ENCODE results near the gene MPDU1. TPM values are rescaled to one million over a fixed set of nuclear protein-coding genes. Genes with fewer than 3 reads are reported as not detected.

Gene MPDU1
- total and polyA plus RNA-seq, 10 of the 15 experiments (the other 5 are each of a cell fraction or from before 2014, with no cell fraction given), result 3.6 to 138 (median 78.9) TPM

DNA sequence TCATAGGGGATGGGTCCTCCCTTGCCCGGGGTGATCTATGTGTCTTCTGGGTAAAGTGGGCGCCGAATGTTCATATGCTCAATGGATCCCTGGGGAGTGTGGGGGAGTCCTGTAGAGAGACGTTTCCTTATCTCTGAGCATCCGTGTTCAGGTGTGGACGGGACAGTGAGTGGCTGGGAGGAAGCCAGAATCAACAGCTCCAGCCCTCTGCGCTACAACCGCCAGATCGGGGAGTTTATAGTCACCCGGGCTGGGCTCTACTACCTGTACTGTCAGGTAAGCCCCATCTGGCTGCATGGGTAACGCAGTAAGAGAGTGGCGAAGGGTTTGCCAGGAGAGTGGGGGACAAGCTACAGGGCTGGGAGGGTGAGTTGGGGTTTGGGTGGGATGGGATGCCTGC is 27.0 kb upstream of the MPDU1 start:
- in situ Hi-C loops (cut with MboI) (loop anchor here (25.0 kb wide), 1 partner anchor 519 kb away; the partner anchor contains the start of genes SLC16A11 and SLC16A13), intact Hi-C loops (cut with micrococcal nuclease; ENCODE audit: unreplicated experiment) (no loop called here)
- no peak overlapping the region for H2AFZ ChIP-seq (ENCODE audit: control insufficient read depth, low read depth, low read length)
- BruUV-seq (replicated peaks), result no TSS peak
- no peak overlapping the region for H3K4me3 ChIP-seq
- ChIA-PET RAD21 (ENCODE audit: unreplicated experiment) (interaction anchor here (4.9 kb wide), 1 partner anchor 201 kb away, joined by 31 read pairs; the partner anchor contains the start of gene TMEM95), POLR2A (interaction anchor here (0.6 to 2.7 kb wide), 2 partner anchors 12 to 28 kb away, joined by 5 to 7 read pairs; partner anchors contain the start of gene MPDU1), SMC1A (ENCODE audit: uncharacterized antibody, unreplicated experiment) (interaction anchor here (1.6 to 4.9 kb wide), 3 partner anchors 41 to 121 kb away, joined by 3 to 35 read pairs (median 17); partner anchors contain the start of gene TMEM102), CTCF (interaction anchor here (4.2 to 6.2 kb wide), 3 partner anchors 31 to 201 kb away, joined by 17 to 192 read pairs (median 145); partner anchors contain the start of gene TMEM95)
- no peak for ATAC-seq
- no peak for DNase-seq (ENCODE audit: low read depth, low spot score)
- peaks cover 3% of the 10 kb centered on the region for H3K79me2 ChIP-seq (ENCODE audit: control insufficient read depth, insufficient read depth, low read length)
- H3K27ac ChIP-seq (ENCODE audit: control insufficient read depth, insufficient read depth), result no peak overlapping the region
- TF ChIP-seq HDAC2 (IDR thresholded peaks at IDR 0.05), result no peak
- no peaks in the 10 kb centered on the region for H3K27me3 ChIP-seq (replicated peaks in 1 of 2; ENCODE audit: control insufficient read depth in 2 of 2, insufficient read depth in 2 of 2, low read length in 1 of 2)
- no peak for FAIRE-seq
- H3K36me3 ChIP-seq (ENCODE audit: control insufficient read depth in 2 of 2, insufficient read depth in 2 of 2, low read length in 1 of 2), result no peaks in the 10 kb centered on the region
- WGBS (ENCODE audit: insufficient coverage, insufficient replicate concordance, low lambda C conversion rate, missing lambda C conversion rate), result 86% methylated on average over 12 of the region's 12 CpGs
- H3K4me1 ChIP-seq (ENCODE audit: control insufficient read depth, insufficient read depth, low read length), result peaks cover 51% of the 10 kb centered on the region
- no peak overlapping the region for H3K9ac ChIP-seq (ENCODE audit: control insufficient read depth, insufficient read depth, low read length)
- H4K20me1 ChIP-seq (ENCODE audit: control insufficient read depth, insufficient read depth), result no peaks in the 10 kb centered on the region
- no peaks in the 10 kb centered on the region for H3K9me3 ChIP-seq (replicated peaks; ENCODE audit: control insufficient read depth, insufficient read depth, low read length)
- H3K4me2 ChIP-seq (ENCODE audit: control insufficient read depth, insufficient read depth), result no peak overlapping the region

DNA sequence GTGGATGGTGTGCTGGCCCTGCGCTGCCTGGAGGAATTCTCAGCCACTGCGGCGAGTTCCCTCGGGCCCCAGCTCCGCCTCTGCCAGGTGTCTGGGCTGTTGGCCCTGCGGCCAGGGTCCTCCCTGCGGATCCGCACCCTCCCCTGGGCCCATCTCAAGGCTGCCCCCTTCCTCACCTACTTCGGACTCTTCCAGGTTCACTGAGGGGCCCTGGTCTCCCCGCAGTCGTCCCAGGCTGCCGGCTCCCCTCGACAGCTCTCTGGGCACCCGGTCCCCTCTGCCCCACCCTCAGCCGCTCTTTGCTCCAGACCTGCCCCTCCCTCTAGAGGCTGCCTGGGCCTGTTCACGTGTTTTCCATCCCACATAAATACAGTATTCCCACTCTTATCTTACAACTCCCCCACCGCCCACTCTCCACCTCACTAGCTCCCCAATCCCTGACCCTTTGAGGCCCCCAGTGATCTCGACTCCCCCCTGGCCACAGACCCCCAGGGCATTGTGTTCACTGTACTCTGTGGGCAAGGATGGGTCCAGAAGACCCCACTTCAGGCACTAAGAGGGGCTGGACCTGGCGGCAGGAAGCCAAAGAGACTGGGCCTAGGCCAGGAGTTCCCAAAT is 26.4 kb upstream of the MPDU1 start:
- ATAC-seq (no peak), DNase-seq (ENCODE audit: low read depth, low spot score) (no peak), FAIRE-seq (no peak)
- no peaks in the 10 kb centered on the region for H3K9me3 ChIP-seq (replicated peaks; ENCODE audit: control insufficient read depth, insufficient read depth, low read length)
- in situ Hi-C loops (cut with MboI), result loop anchor here (25.0 kb wide), 1 partner anchor 520 kb away; the partner anchor contains the start of genes SLC16A11 and SLC16A13
- H3K4me3 ChIP-seq, result no peak overlapping the region
- H3K4me1 ChIP-seq (ENCODE audit: control insufficient read depth, insufficient read depth, low read length), result peaks cover 49% of the 10 kb centered on the region
- SMC1A ChIA-PET (ENCODE audit: uncharacterized antibody, unreplicated experiment), result interaction anchor here (0.7 to 4.9 kb wide), 11 partner anchors 16 to 121 kb away, joined by 3 to 35 read pairs (median 4); partner anchors contain the start of genes CD68 and TMEM102
- 66% methylated on average over 18 of the region's 19 CpGs for WGBS (ENCODE audit: insufficient coverage, insufficient replicate concordance, low lambda C conversion rate, missing lambda C conversion rate)
- no peaks in the 10 kb centered on the region for H4K20me1 ChIP-seq (ENCODE audit: control insufficient read depth, insufficient read depth)
- peak overlapping the region; percentile 92; the same call in 1 of the 2 replicates for H3K4me2 ChIP-seq (ENCODE audit: control insufficient read depth, insufficient read depth)
- CTCF ChIA-PET, result interaction anchor here (0.8 to 6.2 kb wide), 5 partner anchors 11 to 201 kb away, joined by 3 to 192 read pairs (median 17); partner anchors contain the start of gene TMEM95
- no peak overlapping the region; the same call in 1 of the 2 replicates for H2AFZ ChIP-seq (ENCODE audit: control insufficient read depth, low read depth, low read length)
- POLR2A ChIA-PET, result interaction anchor here (0.5 to 4.2 kb wide), 5 partner anchors 27 to 317 kb away, joined by 3 to 36 read pairs (median 7); partner anchors contain the start of genes ACAP1, MPDU1, TP53 and WRAP53
- no peaks in the 10 kb centered on the region for H3K27me3 ChIP-seq (replicated peaks in 1 of 2; ENCODE audit: control insufficient read depth in 2 of 2, insufficient read depth in 2 of 2, low read length in 1 of 2)
- BruUV-seq (replicated peaks), result no TSS peak
- peak overlapping the region; percentile 84; the same call in 1 of the 2 replicates for H3K27ac ChIP-seq (ENCODE audit: control insufficient read depth, insufficient read depth)
- RAD21 ChIA-PET (ENCODE audit: unreplicated experiment), result interaction anchor here (1.1 to 4.9 kb wide), 4 partner anchors 10 to 202 kb away, joined by 3 to 84 read pairs (median 18); partner anchors contain the start of gene TMEM95
- H3K9ac ChIP-seq (ENCODE audit: control insufficient read depth, insufficient read depth, low read length), result peak overlapping the region; percentile 70
- no peaks in the 10 kb centered on the region for H3K36me3 ChIP-seq (ENCODE audit: control insufficient read depth in 2 of 2, insufficient read depth in 2 of 2, low read length in 1 of 2)
- peaks cover 9% of the 10 kb centered on the region for H3K79me2 ChIP-seq (ENCODE audit: control insufficient read depth, insufficient read depth, low read length)
- intact Hi-C loops (cut with micrococcal nuclease; ENCODE audit: unreplicated experiment), result no loop called here
- TF ChIP-seq GATAD2B (conservative IDR thresholded peaks at IDR 0.05; ENCODE audit: low read depth) (no peak), MYB (IDR thresholded peaks at IDR 0.05; ENCODE audit: borderline replicate concordance, low read depth, low read length) (no peak), BACH1 (IDR thresholded peaks at IDR 0.05; ENCODE audit: borderline replicate concordance) (no peak), YBX1 (IDR thresholded peaks at IDR 0.05) (no peak), SUZ12 (IDR thresholded peaks at IDR 0.05; ENCODE audit: unreplicated experiment) (no peak), ZSCAN29 (IDR thresholded peaks at IDR 0.05) (no peak), MTA3 (IDR thresholded peaks at IDR 0.05; ENCODE audit: borderline replicate concordance, low read length) (no peak), RUNX3 (IDR thresholded peaks at IDR 0.05; ENCODE audit: low read length) (no peak), EP300 (IDR thresholded peaks at IDR 0.05; ENCODE audit: borderline replicate concordance in 1 of 2, control insufficient read depth in 1 of 2, low read depth in 2 of 2, low read length in 2 of 2) (no peak), ZNF207 (IDR thresholded peaks at IDR 0.05; ENCODE audit: borderline replicate concordance) (no peak), POLR2A (IDR thresholded peaks at IDR 0.05; ENCODE audit: low read depth, low read length) (no peak)
- TF ChIP-seq, protein P1, sequence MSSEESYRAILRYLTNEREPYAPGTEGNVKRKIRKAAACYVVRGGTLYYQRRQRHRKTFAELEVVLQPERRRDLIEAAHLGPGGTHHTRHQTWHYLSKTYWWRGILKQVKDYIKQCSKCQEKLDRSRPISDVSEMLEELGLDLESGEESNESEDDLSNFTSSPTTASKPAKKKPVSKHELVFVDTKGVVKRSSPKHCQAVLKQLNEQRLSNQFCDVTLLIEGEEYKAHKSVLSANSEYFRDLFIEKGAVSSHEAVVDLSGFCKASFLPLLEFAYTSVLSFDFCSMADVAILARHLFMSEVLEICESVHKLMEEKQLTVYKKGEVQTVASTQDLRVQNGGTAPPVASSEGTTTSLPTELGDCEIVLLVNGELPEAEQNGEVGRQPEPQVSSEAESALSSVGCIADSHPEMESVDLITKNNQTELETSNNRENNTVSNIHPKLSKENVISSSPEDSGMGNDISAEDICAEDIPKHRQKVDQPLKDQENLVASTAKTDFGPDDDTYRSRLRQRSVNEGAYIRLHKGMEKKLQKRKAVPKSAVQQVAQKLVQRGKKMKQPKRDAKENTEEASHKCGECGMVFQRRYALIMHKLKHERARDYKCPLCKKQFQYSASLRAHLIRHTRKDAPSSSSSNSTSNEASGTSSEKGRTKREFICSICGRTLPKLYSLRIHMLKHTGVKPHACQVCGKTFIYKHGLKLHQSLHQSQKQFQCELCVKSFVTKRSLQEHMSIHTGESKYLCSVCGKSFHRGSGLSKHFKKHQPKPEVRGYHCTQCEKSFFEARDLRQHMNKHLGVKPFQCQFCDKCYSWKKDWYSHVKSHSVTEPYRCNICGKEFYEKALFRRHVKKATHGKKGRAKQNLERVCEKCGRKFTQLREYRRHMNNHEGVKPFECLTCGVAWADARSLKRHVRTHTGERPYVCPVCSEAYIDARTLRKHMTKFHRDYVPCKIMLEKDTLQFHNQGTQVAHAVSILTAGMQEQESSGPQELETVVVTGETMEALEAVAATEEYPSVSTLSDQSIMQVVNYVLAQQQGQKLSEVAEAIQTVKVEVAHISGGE (CRISPR knock-in tag; IDR thresholded peaks at IDR 0.05), result no peak

Measured in GM12878 (cell line).